ENCODE measurements around the gene FGF13.

The FGF13 gene

GRCh38 chrX:138651494-138651893 lies 60.0 kb downstream of the FGF13 start:
- FAIRE-seq = no peak

GRCh38 chrX:138648568-138648967 lies 62.9 kb downstream of the FGF13 start:
- FAIRE-seq = no peak

DNA sequence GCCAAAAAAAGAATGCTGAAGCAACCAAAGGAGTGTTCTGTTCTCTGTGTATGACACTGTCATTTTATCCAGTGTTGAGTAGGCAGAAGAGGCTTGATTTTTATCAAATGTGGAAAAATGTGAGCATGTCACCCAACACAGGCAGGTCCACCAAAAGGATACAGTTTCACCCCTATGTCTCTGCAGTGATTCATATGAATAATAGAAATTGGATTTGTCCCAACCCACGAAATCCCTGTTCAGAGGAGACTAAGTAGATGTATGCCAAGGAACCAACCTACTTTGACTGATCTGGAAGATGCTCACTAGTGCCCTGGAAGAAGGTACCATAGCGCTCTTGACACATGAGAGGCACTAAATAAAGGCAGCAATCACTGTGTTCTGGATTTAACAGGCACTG lies 72.5 kb downstream of the FGF13 start:
- no peak for FAIRE-seq
